Adrenal gland (tissue), 5 donors: ENCODE results near the gene MPC1L.

Source experiments
- POLR2A ChIP-seq, 2 donors: fragments of 450-650 bp; IDR thresholded peaks; one replicate each; pipeline ENCODE4 v1.6.1; 2017; ENCODE audit warnings: antibody characterized with exemption in 2 of 2, mild to moderate bottlenecking in 2 of 2, moderate library complexity in 1 of 2
- TF ChIP-seq, protein P1 (sequence below), 6 experiments: fragments of 450-650 bp in 4 of 6; fragments of 200-600 bp in 2 of 6; sonication (generic) in 1 of 6; IDR thresholded peaks; 1 replicate in 5 of 6; 2 replicates in 1 of 6; pipeline versions ENCODE4 v1.5.1 to v1.8.0; 2016 to 2021; ENCODE audit warnings: antibody characterized with exemption in 6 of 6, mild to moderate bottlenecking in 2 of 6, moderate library complexity in 1 of 6
- donor health status: DM: no; HTN: no; CAD: no.

GRCh38 chrX:40579141-40579540 is 44.1 kb upstream of the MPC1L start:
- TF ChIP-seq, protein P1, sequence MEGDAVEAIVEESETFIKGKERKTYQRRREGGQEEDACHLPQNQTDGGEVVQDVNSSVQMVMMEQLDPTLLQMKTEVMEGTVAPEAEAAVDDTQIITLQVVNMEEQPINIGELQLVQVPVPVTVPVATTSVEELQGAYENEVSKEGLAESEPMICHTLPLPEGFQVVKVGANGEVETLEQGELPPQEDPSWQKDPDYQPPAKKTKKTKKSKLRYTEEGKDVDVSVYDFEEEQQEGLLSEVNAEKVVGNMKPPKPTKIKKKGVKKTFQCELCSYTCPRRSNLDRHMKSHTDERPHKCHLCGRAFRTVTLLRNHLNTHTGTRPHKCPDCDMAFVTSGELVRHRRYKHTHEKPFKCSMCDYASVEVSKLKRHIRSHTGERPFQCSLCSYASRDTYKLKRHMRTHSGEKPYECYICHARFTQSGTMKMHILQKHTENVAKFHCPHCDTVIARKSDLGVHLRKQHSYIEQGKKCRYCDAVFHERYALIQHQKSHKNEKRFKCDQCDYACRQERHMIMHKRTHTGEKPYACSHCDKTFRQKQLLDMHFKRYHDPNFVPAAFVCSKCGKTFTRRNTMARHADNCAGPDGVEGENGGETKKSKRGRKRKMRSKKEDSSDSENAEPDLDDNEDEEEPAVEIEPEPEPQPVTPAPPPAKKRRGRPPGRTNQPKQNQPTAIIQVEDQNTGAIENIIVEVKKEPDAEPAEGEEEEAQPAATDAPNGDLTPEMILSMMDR (IDR thresholded peaks at IDR 0.05): no peak
- no peak for TF ChIP-seq POLR2A (IDR thresholded peaks at IDR 0.05)
